PC-9 (cell line): ENCODE measurements around the gene FAM13C. TPM values are rescaled to one million over a fixed set of nuclear protein-coding genes. Genes with fewer than 3 reads are reported as not detected.

ENCODE experiments used
- BruUV-seq: library from RNA; stranded (reverse); fragments of 400-500 nt; replicated peaks from 2 replicates; lab custom pipeline; 2021; lab: Mats Ljungman, UMichigan
- CTCF ChIA-PET: fragments of 300-600 bp; sonication (Branson Sonifier 250); formaldehyde crosslinking; loops from one replicate; lab custom pipeline; 2022; ENCODE audit warnings: antibody characterized with exemption; lab: Charles Lee
- POLR2A ChIA-PET: fragments of 300-600 bp; sonication (Branson Sonifier 250); formaldehyde crosslinking; loops from one replicate; lab custom pipeline; 2022; ENCODE audit warnings: antibody characterized with exemption; ENCODE audit not compliant: unreplicated experiment; lab: Charles Lee
- DNase-seq, 2 experiments: peaks; one replicate each; pipeline versions ENCODE4 v3.0.0 to v3.0.0-alpha.2; 2015 to 2022; ENCODE audit warnings: mixed read lengths in 1 of 2
- H2AFZ ChIP-seq: fragments of 200-600 bp; sonication (generic); 2 replicates; pipeline ENCODE4 v1.8.1; 2017; ENCODE audit warnings: antibody characterized with exemption
- H3F3A ChIP-seq: fragments of 200-600 bp; sonication (generic); 2 replicates; pipeline ENCODE4 v1.8.1; 2017; ENCODE audit warnings: antibody characterized with exemption, mild to moderate bottlenecking, low read depth; ENCODE audit not compliant: insufficient read depth
- H3K27ac ChIP-seq: fragments of 200-600 bp; sonication (generic); 2 replicates; pipeline ENCODE4 v1.6.1; 2016; ENCODE audit warnings: mixed run types
- H3K27me3 ChIP-seq: fragments of 200-600 bp; sonication (generic); 2 replicates; pipeline ENCODE4 v1.6.1; 2016; ENCODE audit warnings: low read depth, mixed run types; ENCODE audit not compliant: insufficient read depth
- H3K36me3 ChIP-seq: fragments of 200-600 bp; sonication (generic); 2 replicates; pipeline ENCODE4 v1.6.1; 2016; ENCODE audit warnings: low read depth, mixed run types
- H3K4me1 ChIP-seq: fragments of 200-600 bp; sonication (generic); replicated peaks from 2 replicates; pipeline ENCODE4 v1.6.1; 2016; ENCODE audit warnings: mixed run types; ENCODE audit not compliant: insufficient read depth
- H3K4me2 ChIP-seq: fragments of 200-600 bp; sonication (generic); 2 replicates; pipeline ENCODE4 v1.6.1; 2017; ENCODE audit warnings: mixed run types
- H3K4me3 ChIP-seq: fragments of 200-600 bp; sonication (generic); 2 replicates; pipeline ENCODE4 v1.6.1; 2016; ENCODE audit warnings: mixed run types
- H3K79me2 ChIP-seq: fragments of 200-600 bp; sonication (generic); 2 replicates; pipeline ENCODE4 v1.6.1; 2017; ENCODE audit warnings: low read depth, mixed run types
- H3K9me2 ChIP-seq: fragments of 200-600 bp; sonication (generic); 2 replicates; pipeline ENCODE4 v1.8.1; 2017; ENCODE audit warnings: mild to moderate bottlenecking; ENCODE audit not compliant: insufficient read depth
- H3K9me3 ChIP-seq: fragments of 200-600 bp; sonication (generic); 2 replicates; pipeline ENCODE4 v1.8.1; 2016; ENCODE audit warnings: low read depth; ENCODE audit not compliant: insufficient read depth
- H4K20me1 ChIP-seq: fragments of 200-600 bp; sonication (generic); 2 replicates; pipeline ENCODE4 v1.8.1; 2017; ENCODE audit not compliant: insufficient read depth
- CTCF ChIP-seq: fragments of 200-600 bp; sonication (generic); conservative IDR thresholded peaks from 2 replicates; pipeline ENCODE4 v1.6.1; 2017; ENCODE audit warnings: mixed run types, antibody characterized with exemption, mild to moderate bottlenecking, moderate library complexity
- EZH2 ChIP-seq: fragments of 200-600 bp; sonication (generic); IDR thresholded peaks from 2 replicates; pipeline ENCODE4 v1.8.0; 2017; ENCODE audit warnings: antibody characterized with exemption, low read depth
- intact Hi-C: fragments of 100-400 bp; cut with micrococcal nuclease; formaldehyde crosslinking; loops from one replicate; pipeline ENCODE4 v1.10.0; 2022; ENCODE audit not compliant: unreplicated experiment
- total RNA-seq: library from RNA; stranded (reverse); gene quantifications from 2 replicates; pipeline ENCODE4 v1.2.3, GENCODE V29; 2021

The FAM13C gene
- total RNA-seq, 1 experiment from 2014 or later, result not detected

GRCh38 chr10:59303018-59303417, 59.3 kb downstream of the FAM13C start:
- no peaks in the 10 kb centered on the region for H3K9me2 ChIP-seq
- H3K36me3 ChIP-seq, result no peaks in the 10 kb centered on the region
- no peaks in the 10 kb centered on the region for H3K4me1 ChIP-seq
- no peak overlapping the region for H3K27ac ChIP-seq
- H3K4me3 ChIP-seq, result no peak overlapping the region
- H2AFZ ChIP-seq, result no peak overlapping the region
- ChIA-PET POLR2A (no interaction called here), CTCF (no interaction called here)
- BruUV-seq, result no TSS peak
- DNase-seq, result no peak
- no peaks in the 10 kb centered on the region for H3K79me2 ChIP-seq
- H3K27me3 ChIP-seq, result no peaks in the 10 kb centered on the region
- no peaks in the 10 kb centered on the region for H4K20me1 ChIP-seq
- H3K9me3 ChIP-seq, result no peaks in the 10 kb centered on the region
- no peaks in the 10 kb centered on the region for H3F3A ChIP-seq
- no peak overlapping the region for H3K4me2 ChIP-seq
- no peak for TF ChIP-seq CTCF
- no peak for TF ChIP-seq EZH2
- intact Hi-C loops, result no loop called here

- no TSS peak for BruUV-seq
- Histone ChIP-seq H3K4me1 (no peaks in the 10 kb centered on the region), H3K36me3 (no peaks in the 10 kb centered on the region), H2AFZ (no peak overlapping the region), H3K4me2 (no peak overlapping the region), H3K27ac (no peak overlapping the region), H4K20me1 (no peaks in the 10 kb centered on the region), H3K27me3 (no peaks in the 10 kb centered on the region), H3K79me2 (no peaks in the 10 kb centered on the region), H3F3A (no peaks in the 10 kb centered on the region), H3K9me2 (no peaks in the 10 kb centered on the region), H3K4me3 (no peak overlapping the region), H3K9me3 (no peaks in the 10 kb centered on the region)
- ChIA-PET CTCF (no interaction called here), POLR2A (no interaction called here)
- intact Hi-C loops, result no loop called here
- DNase-seq, result no peak
- no peak for TF ChIP-seq CTCF
- TF ChIP-seq EZH2, result no peak
Measured at GRCh38 chr10:59302381-59302780, 60.0 kb downstream of the FAM13C start.

- H4K20me1 ChIP-seq, result no peaks in the 10 kb centered on the region
- no peak for DNase-seq
- H2AFZ ChIP-seq, result no peak overlapping the region
- no peaks in the 10 kb centered on the region for H3K27me3 ChIP-seq
- no peaks in the 10 kb centered on the region for H3K36me3 ChIP-seq
- intact Hi-C loops, result no loop called here
- H3F3A ChIP-seq, result no peaks in the 10 kb centered on the region
- no TSS peak for BruUV-seq
- TF ChIP-seq CTCF, result no peak
- no peak for TF ChIP-seq EZH2
- H3K4me3 ChIP-seq, result no peak overlapping the region
- no peak overlapping the region for H3K27ac ChIP-seq
- no peaks in the 10 kb centered on the region for H3K9me3 ChIP-seq
- H3K4me2 ChIP-seq, result no peak overlapping the region
- no peaks in the 10 kb centered on the region for H3K79me2 ChIP-seq
- no peaks in the 10 kb centered on the region for H3K9me2 ChIP-seq
- ChIA-PET POLR2A (no interaction called here), CTCF (no interaction called here)
- H3K4me1 ChIP-seq, result no peaks in the 10 kb centered on the region
Measured at GRCh38 chr10:59301067-59301754, 61.1 kb downstream of the FAM13C start.
